Measurements from ENCODE around the gene GPX8. TPM values are rescaled to one million over a fixed set of nuclear protein-coding genes. Genes with fewer than 3 reads are reported as not detected.

Gene GPX8
- total RNA-seq, 1 experiment from 2014 or later, result 37.9 TPM

- no CpG with 5 or more reads among the region's 9 CpGs for WGBS (ENCODE audit: extremely low coverage, insufficient read length, low lambda C conversion rate)
- Histone ChIP-seq H3K79me1 (ENCODE audit: insufficient read depth, low read depth, low read length, poor library complexity, severe bottlenecking) (peaks cover 2% of the 10 kb centered on the region), H3K14ac (ENCODE audit: insufficient read depth, low read length) (no peak overlapping the region), H2BK20ac (ENCODE audit: low read depth, low read length, poor library complexity, severe bottlenecking) (no peak overlapping the region), H4K8ac (replicated peaks; ENCODE audit: insufficient read length, low read depth, low read length) (no peak overlapping the region), H3K4me1 (ENCODE audit: insufficient read depth, low read length) (no peaks in the 10 kb centered on the region), H3K56ac (ENCODE audit: insufficient read length, low read depth, low read length) (no peak overlapping the region), H2AK5ac (ENCODE audit: insufficient read length, low read length) (no peak overlapping the region), H3K27me3 (ENCODE audit: insufficient read depth, low read length) (no peaks in the 10 kb centered on the region), H4K5ac (ENCODE audit: insufficient read length, low read depth, low read length) (no peak overlapping the region), H3K4ac (ENCODE audit: low read depth, low read length) (no peak overlapping the region), H2BK12ac (ENCODE audit: insufficient read length, low read depth, low read length) (no peak overlapping the region), H3K23me2 (ENCODE audit: insufficient read length, low read depth, low read length, poor library complexity, severe bottlenecking) (no peaks in the 10 kb centered on the region), H3T11ph (ENCODE audit: low read length) (no peak overlapping the region), H4K20me1 (ENCODE audit: control insufficient read depth, insufficient read depth, insufficient read length) (no peaks in the 10 kb centered on the region), H3K4me2 (ENCODE audit: insufficient read depth, insufficient read length, low read length) (peak overlapping the region; percentile 38), H3K9me3 (ENCODE audit: control insufficient read depth, low read depth, low read length) (no peaks in the 10 kb centered on the region), H2BK120ac (ENCODE audit: low read depth, low read length, poor library complexity, severe bottlenecking) (no peak overlapping the region), H4K91ac (ENCODE audit: insufficient read length, low read depth, low read length) (no peak overlapping the region), H3K27ac (ENCODE audit: insufficient read length, low read depth, low read length) (no peak overlapping the region), H3K9ac (ENCODE audit: extremely low read depth, insufficient read length, low read length) (peak overlapping the region; percentile 96), H3K23ac (ENCODE audit: insufficient read length, low read depth, low read length) (no peak overlapping the region), H3K79me2 (ENCODE audit: insufficient read depth, low read length) (no peaks in the 10 kb centered on the region), H3K18ac (ENCODE audit: insufficient read length, low read depth, low read length) (no peak overlapping the region), H2BK15ac (ENCODE audit: low read depth, low read length) (no peak overlapping the region), H2BK5ac (ENCODE audit: insufficient read length, low read length) (no peak overlapping the region), H2AFZ (ENCODE audit: low read length) (no peak overlapping the region)
- Mint-ChIP-seq H3K36me3 (ENCODE audit: insufficient read depth in 1 of 3, low read depth in 3 of 3) (peaks cover 10 to 31% (median 24%) of the 10 kb centered on the region in 3 experiments; a peak in 6 of 7 replicates), H3K4me3 (peak overlapping the region; percentile 90 to 93), H3K9me3 (no peaks in the 10 kb centered on the region), H3K4me1 (peaks cover 7 to 9% of the 10 kb centered on the region in 2 experiments; a peak in 2 of 4 replicates), H3K27me3 (ENCODE audit: low read depth) (peaks cover 4% of the 10 kb centered on the region), H3K27ac (peak overlapping the region; percentile 86 to 99 (median 99); a peak in 6 of 7 replicates)
- no peak for TF ChIP-seq CTCF (conservative IDR thresholded peaks at IDR 0.05)
- peak; percentile 50 for DNase-seq
Measured at GRCh38 chr5:55160493-55161209, 680 bp downstream of the GPX8 start.

Data from H9 (cell line).